Liver (tissue), 9 donors: Measurements from ENCODE around the gene ZNF512. TPM values are rescaled to one million over a fixed set of nuclear protein-coding genes. Genes with fewer than 3 reads are reported as not detected.

Experiments used
- DNase-seq: peaks from one replicate; pipeline ENCODE4 v3.0.0-alpha.2; 2017; ENCODE audit warnings: low spot score
- H3K27ac ChIP-seq, 2 donors: one replicate each; pipeline ENCODE4 v1.7.0; 2013; ENCODE audit warnings: inconsistent platforms in 2 of 2, low read length in 2 of 2, control low read depth in 1 of 2, low read depth in 1 of 2, mild to moderate bottlenecking in 1 of 2
- H3K27me3 ChIP-seq, 4 donors: one replicate each; pipeline versions ENCODE4 v1.6.1 to v1.7.0; 2013; ENCODE audit warnings: low read length in 3 of 4, inconsistent platforms in 1 of 4, mild to moderate bottlenecking in 1 of 4, moderate library complexity in 1 of 4; ENCODE audit not compliant: control insufficient read depth in 4 of 4, insufficient read depth in 4 of 4
- H3K36me3 ChIP-seq, 4 donors: one replicate each; pipeline versions ENCODE4 v1.6.1 to v1.7.0; 2013; ENCODE audit warnings: low read length in 3 of 4, mild to moderate bottlenecking in 3 of 4, low read depth in 1 of 4, moderate library complexity in 1 of 4; ENCODE audit not compliant: control insufficient read depth in 4 of 4, insufficient read depth in 3 of 4
- H3K4me1 ChIP-seq, 4 donors: one replicate each; pipeline versions ENCODE4 v1.6.1 to v1.7.0; 2013; ENCODE audit warnings: low read length in 3 of 4, mild to moderate bottlenecking in 3 of 4, moderate library complexity in 1 of 4; ENCODE audit not compliant: control insufficient read depth in 4 of 4, insufficient read depth in 4 of 4
- H3K4me3 ChIP-seq, 3 donors: one replicate each; pipeline versions ENCODE4 v1.6.1 to v1.7.0; 2013; ENCODE audit warnings: low read length in 3 of 3, control low read depth in 1 of 3, low read depth in 1 of 3, mild to moderate bottlenecking in 1 of 3
- H3K9ac ChIP-seq, 2 donors: one replicate each; pipeline ENCODE4 v1.7.0; 2013; ENCODE audit warnings: low read length in 2 of 2, mild to moderate bottlenecking in 2 of 2, moderate library complexity in 2 of 2, control low read depth in 1 of 2, low read depth in 1 of 2
- H3K9me3 ChIP-seq, 4 donors: one replicate each; pipeline versions ENCODE4 v1.6.1 to v1.7.0; 2013; ENCODE audit warnings: low read length in 3 of 4; ENCODE audit not compliant: control insufficient read depth in 4 of 4
- EGR1 ChIP-seq, 2 donors: IDR thresholded peaks; 2 replicates each; pipeline ENCODE4 v1.6.1; 2016 to 2018; ENCODE audit warnings: antibody characterized with exemption in 2 of 2, low read depth in 2 of 2
- FOXA1 ChIP-seq: IDR thresholded peaks from 2 replicates; pipeline ENCODE4 v1.6.1; 2016; ENCODE audit warnings: antibody characterized with exemption
- FOXA2 ChIP-seq: IDR thresholded peaks from 2 replicates; pipeline ENCODE4 v1.6.1; 2016; ENCODE audit warnings: antibody characterized with exemption
- GABPA ChIP-seq, 2 donors: IDR thresholded peaks in 1 of 2; conservative IDR thresholded peaks in 1 of 2; 2 replicates each; pipeline ENCODE4 v1.6.1; 2016; ENCODE audit warnings: antibody characterized with exemption in 2 of 2, mild to moderate bottlenecking in 1 of 2, moderate library complexity in 1 of 2
- HNF4A ChIP-seq, 2 donors: conservative IDR thresholded peaks; 2 replicates each; pipeline ENCODE4 v1.6.1; 2016; ENCODE audit warnings: antibody characterized with exemption in 2 of 2, mild to moderate bottlenecking in 2 of 2
- HNF4G ChIP-seq: IDR thresholded peaks from 2 replicates; pipeline ENCODE4 v1.6.1; 2016; ENCODE audit warnings: antibody characterized with exemption
- JUND ChIP-seq, 2 donors: IDR thresholded peaks; 2 replicates each; pipeline ENCODE4 v1.6.1; 2016; ENCODE audit warnings: antibody characterized with exemption in 2 of 2
- NR2F2 ChIP-seq: IDR thresholded peaks from 2 replicates; pipeline ENCODE4 v1.6.1; 2016; ENCODE audit warnings: antibody characterized with exemption
- RAD21 ChIP-seq, 2 donors: IDR thresholded peaks; 2 replicates each; pipeline ENCODE4 v1.6.1; 2016; ENCODE audit warnings: antibody characterized with exemption in 2 of 2, mild to moderate bottlenecking in 2 of 2
- RXRA ChIP-seq, 2 donors: IDR thresholded peaks; 2 replicates each; pipeline ENCODE4 v1.6.1; 2017 to 2018; ENCODE audit warnings: antibody characterized with exemption in 2 of 2, mild to moderate bottlenecking in 1 of 2
- SP1 ChIP-seq: IDR thresholded peaks from 2 replicates; pipeline ENCODE4 v1.6.1; 2018; ENCODE audit warnings: antibody characterized with exemption, mild to moderate bottlenecking
- TAF1 ChIP-seq: conservative IDR thresholded peaks from 2 replicates; pipeline ENCODE4 v1.6.1; 2016; ENCODE audit warnings: antibody characterized with exemption, mild to moderate bottlenecking
- YY1 ChIP-seq: IDR thresholded peaks from 2 replicates; pipeline ENCODE4 v1.6.1; 2016; ENCODE audit warnings: antibody characterized with exemption, mild to moderate bottlenecking
- WGBS: extraction: QIAGEN DNeasy Blood & Tissue Kit; methylation state at CpG from one replicate; pipeline ENCODE4 v1.1.7; 2013; 5-methylcytosine and 5-hydroxymethylcytosine counted together
- polyA plus RNA-seq, 2 donors: library from polyadenylated mRNA; stranded (reverse) in 1 of 2; unstranded in 1 of 2; fragments of 200-250 nt in 1 of 2; fragments of >200 nt in 1 of 2; fragmentation: Nextera tagmentation in 1 of 2; extraction: Ambion mirVana in 1 of 2; gene quantifications; one replicate each; pipeline versions ENCODE4 v1.2.1 to v1.2.3, GENCODE V29; 2013 to 2015
- total RNA-seq, 2 donors: library from RNA; depleted of rRNA; stranded (reverse); fragments of >200 nt; gene quantifications; one replicate each; pipeline ENCODE4 v1.2.3, GENCODE V29; 2014
- TF ChIP-seq, protein P1 (sequence below): fragments of 150-350 bp; IDR thresholded peaks from 2 replicates; pipeline ENCODE4 v1.5.1; 2017; ENCODE audit warnings: improper control_type of control experiment, low read depth, low read length; ENCODE audit not compliant: missing input control
- TF ChIP-seq, protein P2 (sequence below): IDR thresholded peaks from 2 replicates; pipeline ENCODE4 v1.6.1; 2016; ENCODE audit warnings: antibody characterized with exemption, mild to moderate bottlenecking
- TF ChIP-seq, protein P3 (sequence below): IDR thresholded peaks from 2 replicates; pipeline ENCODE4 v1.6.1; 2016; ENCODE audit warnings: antibody characterized with exemption
- TF ChIP-seq, protein P4 (sequence below): IDR thresholded peaks from 2 replicates; pipeline ENCODE4 v1.6.1; 2016; ENCODE audit warnings: antibody characterized with exemption
- TF ChIP-seq, protein P5 (sequence below): IDR thresholded peaks from 2 replicates; pipeline ENCODE4 v1.6.1; 2016; ENCODE audit warnings: antibody characterized with exemption
- donor health status: healthy.
- donor health status: healthy.
- donor health status: healthy.
- donor health status: healthy.
- donor health status: healthy.

Gene ZNF512
- total and polyA plus RNA-seq, 4 donors, result 3.3 to 13.0 (median 7.1) TPM

DNA sequence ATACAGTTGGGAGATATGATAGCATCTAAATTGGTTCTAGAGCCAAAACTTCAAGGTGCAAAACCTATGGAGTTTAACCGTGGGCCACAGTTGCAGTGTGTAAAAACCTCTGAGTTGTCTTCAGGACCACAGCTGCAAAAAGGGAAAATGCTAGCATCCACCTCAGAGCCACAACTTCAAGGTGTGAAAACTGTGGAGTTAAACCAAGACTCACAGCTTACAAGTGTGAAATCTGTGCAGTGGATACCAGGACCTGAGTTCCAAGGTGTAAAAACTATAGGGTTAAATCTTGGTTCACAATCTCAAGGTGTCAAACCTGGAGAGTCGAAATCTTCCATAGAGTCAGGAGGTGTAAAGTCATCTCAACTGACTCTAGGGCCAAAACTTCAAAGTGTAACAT is 10.4 kb upstream of the ZNF512 start:
- Histone ChIP-seq H3K27me3 (no peaks in the 10 kb centered on the region), H3K4me1 (no peaks in the 10 kb centered on the region), H3K4me3 (no peak overlapping the region), H3K27ac (no peak overlapping the region), H3K9ac (no peak overlapping the region), H3K36me3 (no peaks in the 10 kb centered on the region), H3K9me3 (peaks cover 19 to 47% (median 33%) of the 10 kb centered on the region in 4 donors)
- TF ChIP-seq, protein P1, sequence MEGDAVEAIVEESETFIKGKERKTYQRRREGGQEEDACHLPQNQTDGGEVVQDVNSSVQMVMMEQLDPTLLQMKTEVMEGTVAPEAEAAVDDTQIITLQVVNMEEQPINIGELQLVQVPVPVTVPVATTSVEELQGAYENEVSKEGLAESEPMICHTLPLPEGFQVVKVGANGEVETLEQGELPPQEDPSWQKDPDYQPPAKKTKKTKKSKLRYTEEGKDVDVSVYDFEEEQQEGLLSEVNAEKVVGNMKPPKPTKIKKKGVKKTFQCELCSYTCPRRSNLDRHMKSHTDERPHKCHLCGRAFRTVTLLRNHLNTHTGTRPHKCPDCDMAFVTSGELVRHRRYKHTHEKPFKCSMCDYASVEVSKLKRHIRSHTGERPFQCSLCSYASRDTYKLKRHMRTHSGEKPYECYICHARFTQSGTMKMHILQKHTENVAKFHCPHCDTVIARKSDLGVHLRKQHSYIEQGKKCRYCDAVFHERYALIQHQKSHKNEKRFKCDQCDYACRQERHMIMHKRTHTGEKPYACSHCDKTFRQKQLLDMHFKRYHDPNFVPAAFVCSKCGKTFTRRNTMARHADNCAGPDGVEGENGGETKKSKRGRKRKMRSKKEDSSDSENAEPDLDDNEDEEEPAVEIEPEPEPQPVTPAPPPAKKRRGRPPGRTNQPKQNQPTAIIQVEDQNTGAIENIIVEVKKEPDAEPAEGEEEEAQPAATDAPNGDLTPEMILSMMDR, result no peak
- TF ChIP-seq HNF4A (conservative IDR thresholded peaks at IDR 0.05), result no peak
- TF ChIP-seq, protein P2, sequence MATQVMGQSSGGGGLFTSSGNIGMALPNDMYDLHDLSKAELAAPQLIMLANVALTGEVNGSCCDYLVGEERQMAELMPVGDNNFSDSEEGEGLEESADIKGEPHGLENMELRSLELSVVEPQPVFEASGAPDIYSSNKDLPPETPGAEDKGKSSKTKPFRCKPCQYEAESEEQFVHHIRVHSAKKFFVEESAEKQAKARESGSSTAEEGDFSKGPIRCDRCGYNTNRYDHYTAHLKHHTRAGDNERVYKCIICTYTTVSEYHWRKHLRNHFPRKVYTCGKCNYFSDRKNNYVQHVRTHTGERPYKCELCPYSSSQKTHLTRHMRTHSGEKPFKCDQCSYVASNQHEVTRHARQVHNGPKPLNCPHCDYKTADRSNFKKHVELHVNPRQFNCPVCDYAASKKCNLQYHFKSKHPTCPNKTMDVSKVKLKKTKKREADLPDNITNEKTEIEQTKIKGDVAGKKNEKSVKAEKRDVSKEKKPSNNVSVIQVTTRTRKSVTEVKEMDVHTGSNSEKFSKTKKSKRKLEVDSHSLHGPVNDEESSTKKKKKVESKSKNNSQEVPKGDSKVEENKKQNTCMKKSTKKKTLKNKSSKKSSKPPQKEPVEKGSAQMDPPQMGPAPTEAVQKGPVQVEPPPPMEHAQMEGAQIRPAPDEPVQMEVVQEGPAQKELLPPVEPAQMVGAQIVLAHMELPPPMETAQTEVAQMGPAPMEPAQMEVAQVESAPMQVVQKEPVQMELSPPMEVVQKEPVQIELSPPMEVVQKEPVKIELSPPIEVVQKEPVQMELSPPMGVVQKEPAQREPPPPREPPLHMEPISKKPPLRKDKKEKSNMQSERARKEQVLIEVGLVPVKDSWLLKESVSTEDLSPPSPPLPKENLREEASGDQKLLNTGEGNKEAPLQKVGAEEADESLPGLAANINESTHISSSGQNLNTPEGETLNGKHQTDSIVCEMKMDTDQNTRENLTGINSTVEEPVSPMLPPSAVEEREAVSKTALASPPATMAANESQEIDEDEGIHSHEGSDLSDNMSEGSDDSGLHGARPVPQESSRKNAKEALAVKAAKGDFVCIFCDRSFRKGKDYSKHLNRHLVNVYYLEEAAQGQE, result no peak
- TF ChIP-seq, protein P3, sequence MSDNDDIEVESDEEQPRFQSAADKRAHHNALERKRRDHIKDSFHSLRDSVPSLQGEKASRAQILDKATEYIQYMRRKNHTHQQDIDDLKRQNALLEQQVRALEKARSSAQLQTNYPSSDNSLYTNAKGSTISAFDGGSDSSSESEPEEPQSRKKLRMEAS, result no peak
- no peak for TF ChIP-seq SP1
- TF ChIP-seq, protein P4, sequence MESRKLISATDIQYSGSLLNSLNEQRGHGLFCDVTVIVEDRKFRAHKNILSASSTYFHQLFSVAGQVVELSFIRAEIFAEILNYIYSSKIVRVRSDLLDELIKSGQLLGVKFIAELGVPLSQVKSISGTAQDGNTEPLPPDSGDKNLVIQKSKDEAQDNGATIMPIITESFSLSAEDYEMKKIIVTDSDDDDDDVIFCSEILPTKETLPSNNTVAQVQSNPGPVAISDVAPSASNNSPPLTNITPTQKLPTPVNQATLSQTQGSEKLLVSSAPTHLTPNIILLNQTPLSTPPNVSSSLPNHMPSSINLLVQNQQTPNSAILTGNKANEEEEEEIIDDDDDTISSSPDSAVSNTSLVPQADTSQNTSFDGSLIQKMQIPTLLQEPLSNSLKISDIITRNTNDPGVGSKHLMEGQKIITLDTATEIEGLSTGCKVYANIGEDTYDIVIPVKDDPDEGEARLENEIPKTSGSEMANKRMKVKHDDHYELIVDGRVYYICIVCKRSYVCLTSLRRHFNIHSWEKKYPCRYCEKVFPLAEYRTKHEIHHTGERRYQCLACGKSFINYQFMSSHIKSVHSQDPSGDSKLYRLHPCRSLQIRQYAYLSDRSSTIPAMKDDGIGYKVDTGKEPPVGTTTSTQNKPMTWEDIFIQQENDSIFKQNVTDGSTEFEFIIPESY, result no peak
- TF ChIP-seq, protein P5, sequence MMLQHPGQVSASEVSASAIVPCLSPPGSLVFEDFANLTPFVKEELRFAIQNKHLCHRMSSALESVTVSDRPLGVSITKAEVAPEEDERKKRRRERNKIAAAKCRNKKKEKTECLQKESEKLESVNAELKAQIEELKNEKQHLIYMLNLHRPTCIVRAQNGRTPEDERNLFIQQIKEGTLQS, result no peak
- TF ChIP-seq EGR1 (IDR thresholded peaks at IDR 0.05; ENCODE audit: low read depth in 2 of 2), result no peak
- TF ChIP-seq HNF4G, result no peak
- no peak for TF ChIP-seq FOXA2
- no peak for TF ChIP-seq FOXA1
- TF ChIP-seq GABPA (IDR thresholded peaks at IDR 0.05 in 1 of 2, conservative IDR thresholded peaks at IDR 0.05 in 1 of 2), result no peak
- TF ChIP-seq RAD21 (IDR thresholded peaks at IDR 0.05), result no peak
- TF ChIP-seq JUND (IDR thresholded peaks at IDR 0.05), result no peak
- TF ChIP-seq RXRA (IDR thresholded peaks at IDR 0.05), result no peak
- TF ChIP-seq NR2F2, result no peak
- no peak for TF ChIP-seq TAF1
- no peak for TF ChIP-seq YY1
- 72% methylated on average over 2 of the region's 2 CpGs for WGBS
- no peak for DNase-seq
